LNCaP clone FGC (cell line): ENCODE results near the gene CMBL.
"Not testable (repeated sequence)": the region's sequence is repeated elsewhere in the genome, so short reads cannot be mapped to it uniquely, and the experiment has no call there.

ENCODE experiments used
- DNase-seq: peaks from one replicate; pipeline ENCODE4 v3.0.0-alpha.2; 2011; ENCODE audit warnings: low read depth
- H3K4me3 ChIP-seq: 2 replicates; pipeline ENCODE4 v1.5.1; 2011; ENCODE audit warnings: mild to moderate bottlenecking, low read depth, low read length, control low read depth
- TF ChIP-seq, protein P1 (sequence below): IDR thresholded peaks from 2 replicates; pipeline ENCODE4 v1.5.1; 2012; ENCODE audit warnings: mild to moderate bottlenecking; ENCODE audit not compliant: control insufficient read depth, insufficient read depth; ENCODE audit errors: extremely low read depth

The CMBL gene

DNA sequence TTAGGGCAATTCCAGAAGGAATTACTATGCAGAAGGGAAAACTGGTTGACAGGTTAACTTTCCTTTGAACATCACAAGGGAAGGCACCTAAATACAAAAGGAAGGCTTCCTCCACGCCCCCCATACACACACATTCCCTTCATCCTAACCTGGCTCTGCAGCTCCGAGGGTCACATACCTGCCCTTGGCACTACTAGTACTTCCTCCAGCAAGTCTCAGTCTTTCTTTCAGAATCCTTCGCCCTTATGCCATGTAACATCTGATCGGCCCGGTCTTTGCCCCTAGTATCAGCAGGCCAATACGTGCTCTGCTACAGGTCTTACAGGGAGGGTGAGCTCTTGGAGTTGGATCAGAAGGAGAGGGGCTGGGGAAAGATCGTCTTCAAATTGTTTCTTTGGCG lies 44.2 kb upstream of the CMBL start:
- no peak overlapping the region for H3K4me3 ChIP-seq
- TF ChIP-seq, protein P1, sequence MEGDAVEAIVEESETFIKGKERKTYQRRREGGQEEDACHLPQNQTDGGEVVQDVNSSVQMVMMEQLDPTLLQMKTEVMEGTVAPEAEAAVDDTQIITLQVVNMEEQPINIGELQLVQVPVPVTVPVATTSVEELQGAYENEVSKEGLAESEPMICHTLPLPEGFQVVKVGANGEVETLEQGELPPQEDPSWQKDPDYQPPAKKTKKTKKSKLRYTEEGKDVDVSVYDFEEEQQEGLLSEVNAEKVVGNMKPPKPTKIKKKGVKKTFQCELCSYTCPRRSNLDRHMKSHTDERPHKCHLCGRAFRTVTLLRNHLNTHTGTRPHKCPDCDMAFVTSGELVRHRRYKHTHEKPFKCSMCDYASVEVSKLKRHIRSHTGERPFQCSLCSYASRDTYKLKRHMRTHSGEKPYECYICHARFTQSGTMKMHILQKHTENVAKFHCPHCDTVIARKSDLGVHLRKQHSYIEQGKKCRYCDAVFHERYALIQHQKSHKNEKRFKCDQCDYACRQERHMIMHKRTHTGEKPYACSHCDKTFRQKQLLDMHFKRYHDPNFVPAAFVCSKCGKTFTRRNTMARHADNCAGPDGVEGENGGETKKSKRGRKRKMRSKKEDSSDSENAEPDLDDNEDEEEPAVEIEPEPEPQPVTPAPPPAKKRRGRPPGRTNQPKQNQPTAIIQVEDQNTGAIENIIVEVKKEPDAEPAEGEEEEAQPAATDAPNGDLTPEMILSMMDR = no peak
- DNase-seq = no peak

DNA sequence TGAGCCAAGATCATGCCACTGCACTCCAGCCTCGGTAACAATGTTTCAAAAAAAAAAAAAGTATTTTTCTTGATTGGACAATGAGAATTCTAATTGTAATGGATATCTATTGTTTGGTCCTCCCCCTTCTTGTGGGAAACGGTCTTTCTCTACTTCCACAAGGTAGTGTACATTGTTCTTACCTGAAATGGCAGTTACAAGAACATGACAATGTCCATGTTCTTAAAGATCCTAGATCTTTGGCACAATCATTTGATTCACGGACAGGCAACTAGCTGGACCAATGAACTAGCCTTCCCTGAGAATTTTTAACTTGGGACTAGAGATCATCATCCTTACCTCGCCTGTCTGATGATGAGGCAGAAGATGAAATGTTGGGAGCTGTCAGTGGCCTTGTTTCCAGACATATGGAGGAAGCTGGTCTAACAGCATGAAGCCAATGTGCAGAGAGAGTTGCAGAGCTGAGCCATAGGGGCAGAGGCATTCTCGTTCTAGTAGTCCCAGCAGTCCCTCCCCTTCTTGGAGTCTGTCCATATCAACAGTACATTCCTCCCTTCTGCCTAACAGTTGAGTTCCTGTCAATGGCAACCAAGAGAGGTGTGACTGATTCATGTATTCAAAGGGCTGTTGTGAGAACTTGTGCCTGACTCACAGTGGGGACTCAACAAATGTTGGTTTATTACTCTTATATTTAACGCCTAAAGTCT lies 43.6 kb upstream of the CMBL start:
- H3K4me3 ChIP-seq = no peak overlapping the region
- DNase-seq = no peak
- TF ChIP-seq, protein P1 = no peak

DNA sequence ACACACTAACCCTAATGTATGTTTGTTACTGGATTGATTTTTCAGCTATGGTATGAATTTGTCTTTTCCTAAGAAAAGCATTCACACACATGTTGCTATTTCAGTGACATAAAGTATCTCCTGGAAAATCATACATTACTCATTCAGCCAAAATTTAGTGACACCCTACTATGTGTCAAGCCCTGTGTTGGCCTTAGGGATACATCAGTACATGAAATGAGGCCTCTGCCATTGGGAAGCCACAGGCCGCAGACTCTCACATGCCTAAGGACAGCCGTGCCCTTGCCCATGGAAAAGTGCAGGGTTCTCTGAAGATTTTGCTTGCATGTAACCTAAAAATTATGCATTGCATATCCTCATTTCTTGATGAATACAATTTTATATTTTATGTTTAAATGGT lies 40.6 kb upstream of the CMBL start:
- DNase-seq = no peak
- TF ChIP-seq, protein P1 = no peak
- no peak overlapping the region for H3K4me3 ChIP-seq

DNA sequence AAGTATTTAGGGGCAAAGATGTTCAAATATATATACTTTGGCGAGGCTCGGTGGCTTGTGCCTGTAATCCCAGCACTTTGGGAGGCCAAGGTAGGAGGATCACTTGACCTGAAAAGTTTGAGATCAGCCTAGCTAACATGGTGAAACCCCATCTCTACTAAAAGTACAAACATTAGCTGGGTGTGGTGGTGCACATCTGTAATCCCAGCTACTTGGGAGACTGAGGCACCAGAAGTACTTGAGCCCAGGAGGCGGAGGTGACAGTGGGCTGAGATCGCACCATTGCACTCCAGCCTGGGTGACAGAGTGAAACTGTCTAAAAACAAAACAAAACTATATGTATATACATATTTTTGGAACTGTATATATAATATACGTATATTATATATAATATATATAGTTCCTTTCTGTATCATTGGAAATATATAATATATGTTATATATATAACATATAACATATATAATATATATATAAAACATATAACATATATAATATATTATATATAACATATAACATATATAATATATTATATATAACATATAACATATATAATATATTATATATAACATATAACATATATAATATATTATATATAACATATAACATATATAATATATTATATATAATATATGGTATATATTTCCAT lies 36.9 kb upstream of the CMBL start:
- DNase-seq, H3K4me3 ChIP-seq: not testable (repeated sequence)

DNA sequence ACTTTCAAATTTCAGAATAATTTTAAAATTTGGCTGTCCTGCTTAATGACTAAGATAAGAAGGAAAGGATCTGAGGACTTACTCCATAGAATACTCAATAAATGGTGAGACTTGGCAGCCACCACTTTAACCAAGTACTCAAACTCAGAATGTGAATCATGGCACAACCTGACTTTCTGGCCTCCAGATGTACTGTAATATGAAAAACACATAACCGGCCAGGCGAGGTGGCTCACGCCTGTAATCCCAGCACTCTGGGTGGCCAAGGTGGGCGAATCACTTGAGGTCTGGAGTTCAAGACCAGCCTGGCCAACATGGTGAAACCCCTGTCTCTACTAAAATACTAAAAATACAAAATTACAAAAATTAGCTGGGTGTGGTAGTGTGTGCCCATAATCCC lies 35.8 kb upstream of the CMBL start:
- H3K4me3 ChIP-seq = no peak overlapping the region
- TF ChIP-seq, protein P1 = no peak
- DNase-seq = no peak

DNA sequence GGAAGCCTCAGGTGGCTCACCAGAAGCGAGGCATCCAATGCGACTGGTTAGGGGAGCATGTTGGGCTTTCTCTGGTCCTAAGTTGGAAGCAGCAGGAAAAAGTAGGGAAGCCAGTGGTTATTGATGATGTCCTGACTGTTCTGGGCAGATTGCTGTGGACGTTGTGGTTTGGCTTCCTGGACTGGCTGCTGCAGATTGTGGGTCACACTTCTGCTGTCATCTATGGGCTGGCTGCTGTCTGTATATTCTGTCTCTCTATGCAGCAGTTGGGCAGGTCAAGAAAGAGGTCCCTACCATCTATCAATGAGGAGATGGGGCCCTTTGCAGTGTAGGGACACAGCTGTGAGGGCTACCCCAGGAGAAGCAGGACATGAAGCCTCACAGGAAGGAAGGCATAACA lies 32.3 kb upstream of the CMBL start:
- H3K4me3 ChIP-seq = no peak overlapping the region
- TF ChIP-seq, protein P1 = no peak
- no peak for DNase-seq

DNA sequence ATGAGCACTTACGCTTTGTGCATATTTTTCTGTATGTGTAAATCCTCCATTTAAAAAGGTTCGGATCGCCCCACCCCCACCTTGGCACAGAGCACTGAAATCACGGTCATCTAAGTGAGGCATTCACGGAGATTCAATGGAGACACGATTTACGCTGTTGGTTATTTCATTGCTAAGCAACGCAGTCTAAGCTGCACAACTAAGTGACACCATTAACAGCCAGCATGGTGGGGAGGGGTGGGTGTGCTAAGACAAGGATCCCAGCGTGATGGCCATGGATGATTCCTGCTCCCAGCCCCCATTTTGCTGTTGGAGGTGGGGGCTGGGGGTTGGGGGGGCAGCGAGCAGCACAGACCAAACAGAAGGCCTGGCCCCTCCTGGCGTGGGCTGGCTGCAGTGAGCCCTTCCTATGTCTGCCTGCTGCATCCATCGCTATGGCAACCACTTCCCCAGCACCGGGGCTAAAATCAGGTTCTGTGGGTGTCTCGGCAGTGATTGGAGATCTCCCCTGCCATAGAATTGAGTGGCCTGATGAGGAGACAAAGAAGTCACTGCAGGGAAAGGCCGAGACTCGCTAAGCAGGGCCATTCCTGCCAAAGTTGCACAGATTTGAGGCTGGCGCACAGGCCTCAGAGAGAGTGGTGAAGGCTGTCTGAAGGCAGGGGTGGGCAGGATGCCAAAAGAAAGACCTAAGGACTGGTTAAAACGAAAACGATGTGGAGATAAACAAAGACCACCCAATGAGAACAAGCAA lies 31.5 kb upstream of the CMBL start:
- no peak overlapping the region for H3K4me3 ChIP-seq
- TF ChIP-seq, protein P1 = no peak
- DNase-seq = no peak
